Muscle of back (tissue), 11 donors: ENCODE data around the gene SMAD6. TPM values are rescaled to one million over a fixed set of nuclear protein-coding genes. Genes with fewer than 3 reads are reported as not detected.
A peak's percentile ranks its signal among the peaks of the same experiment; 100 is the strongest.
"Not testable (repeated sequence)": the region's sequence is repeated elsewhere in the genome, so short reads cannot be mapped to it uniquely, and the experiment has no call there.

Experiments used
- DNase-seq, 3 donors: peaks; one replicate each; pipeline versions ENCODE4 v3.0.0 to v3.0.0-alpha.2; 2013
- polyA plus RNA-seq, 10 donors: library from polyadenylated mRNA; unstranded; fragments of 120-200 nt; gene quantifications; one replicate each; pipeline ENCODE4 v1.2.1, GENCODE V29; 2013; ENCODE audit not compliant: insufficient read length in 10 of 10

SMAD6 gene
- polyA plus RNA-seq, 10 donors: 2.3 to 9.1 (median 4.3) TPM

- DNase-seq: peak in 1 of 3 donors; percentile 37
Observed at GRCh38 chr15:66820481-66821176, 118.6 kb downstream of the SMAD6 start.

GRCh38 chr15:66821307-66821706 is 119.3 kb downstream of the SMAD6 start:
- peak in 1 of 3 donors; percentile 30 for DNase-seq

GRCh38 chr15:66822114-66822513 is 120.1 kb downstream of the SMAD6 start:
- no peak for DNase-seq

GRCh38 chr15:66822576-66822975 is 120.5 kb downstream of the SMAD6 start:
- DNase-seq: no peak

- DNase-seq: no peak
Observed at GRCh38 chr15:66823601-66824000, 121.6 kb downstream of the SMAD6 start.

GRCh38 chr15:66824424-66824823 is 122.4 kb downstream of the SMAD6 start:
- DNase-seq: no peak

- DNase-seq: no peak
Observed at GRCh38 chr15:66825139-66825538, 123.1 kb downstream of the SMAD6 start.

GRCh38 chr15:66825731-66826130 is 123.7 kb downstream of the SMAD6 start:
- no peak for DNase-seq

- no peak for DNase-seq
Observed at GRCh38 chr15:66826507-66826906, 124.5 kb downstream of the SMAD6 start.

GRCh38 chr15:66827039-66827697 is 125.1 kb downstream of the SMAD6 start:
- no peak for DNase-seq

GRCh38 chr15:66827698-66828055 is 125.6 kb downstream of the SMAD6 start:
- no peak for DNase-seq

- not testable (repeated sequence) for DNase-seq
Observed at GRCh38 chr15:66828817-66829541, 126.9 kb downstream of the SMAD6 start.

- no peak for DNase-seq
Observed at GRCh38 chr15:66829551-66830121, 127.6 kb downstream of the SMAD6 start.

GRCh38 chr15:66830358-66830757 is 128.3 kb downstream of the SMAD6 start:
- DNase-seq: no peak

GRCh38 chr15:66830823-66831222 is 128.8 kb downstream of the SMAD6 start:
- DNase-seq: no peak

- DNase-seq: no peak
Observed at GRCh38 chr15:66831289-66831688, 129.3 kb downstream of the SMAD6 start.

GRCh38 chr15:66831801-66832390 is 129.9 kb downstream of the SMAD6 start:
- no peak for DNase-seq

Other genes starting within 250 kb of the SMAD6 start
- 10 to 100 TPM; 31.4 to 43.2 (median 35.5) TPM for gene SNAPC5, start 204.5 kb upstream of the SMAD6 start, polyA plus RNA-seq
- gene RPL4, start 197.4 kb upstream of the SMAD6 start, polyA plus RNA-seq: 1,000 to 10,000 TPM; 5,006 to 6,467 (median 5,868) TPM
- 10 to 100 TPM; 12.0 to 22.6 (median 17.5) TPM for gene ZWILCH, start 196.9 kb upstream of the SMAD6 start, polyA plus RNA-seq
- gene LCTL, start 136.2 kb upstream of the SMAD6 start, polyA plus RNA-seq: under 1 TPM; 0.07 to 0.32 (median 0.17) TPM